ENCODE data around the gene AK9.
"Not testable (repeated sequence)": the region's sequence is repeated elsewhere in the genome, so short reads cannot be mapped to it uniquely, and the experiment has no call there.

DNA sequence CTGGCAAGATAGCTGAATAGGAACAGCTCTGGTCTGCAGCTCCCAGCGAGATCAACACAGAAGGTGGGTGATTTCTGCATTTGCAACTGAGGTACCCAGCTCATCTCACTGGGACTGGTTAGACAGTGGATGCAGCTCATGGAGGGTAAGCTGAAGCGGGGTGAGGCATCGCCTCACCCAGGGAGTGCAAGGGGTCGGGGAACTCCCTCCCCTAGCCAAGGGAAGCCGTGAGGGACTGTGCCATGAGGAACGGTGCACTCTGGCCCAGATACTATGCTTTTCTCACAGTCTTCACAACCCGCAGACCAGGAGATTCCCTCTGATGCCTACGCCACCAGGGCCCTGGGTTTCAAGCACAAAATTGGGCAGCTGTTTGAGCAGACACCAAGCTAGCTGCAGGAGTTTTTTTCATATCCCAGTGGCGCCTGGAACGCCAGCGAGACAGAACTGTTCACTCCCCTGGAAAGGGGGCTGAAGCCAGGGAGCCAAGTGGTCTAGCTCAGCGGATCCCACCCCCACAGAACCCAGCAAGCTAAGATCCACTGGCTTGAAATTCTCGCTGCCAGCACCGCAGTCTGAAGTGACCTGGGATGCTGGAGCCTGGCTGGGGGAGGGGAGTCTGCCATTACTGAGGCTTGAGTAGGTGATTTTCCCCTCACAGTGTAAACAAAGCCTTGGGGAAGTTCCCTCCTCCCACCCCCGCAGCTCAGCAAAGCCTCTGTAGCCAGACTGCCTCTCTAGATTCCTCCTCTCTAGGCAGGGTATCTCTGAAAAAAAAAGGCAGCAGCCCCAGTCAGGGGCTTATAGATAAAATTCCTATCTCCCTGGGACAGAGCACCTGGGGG lies 12.1 kb downstream of the AK9 start:
- TF ChIP-seq, protein P1, sequence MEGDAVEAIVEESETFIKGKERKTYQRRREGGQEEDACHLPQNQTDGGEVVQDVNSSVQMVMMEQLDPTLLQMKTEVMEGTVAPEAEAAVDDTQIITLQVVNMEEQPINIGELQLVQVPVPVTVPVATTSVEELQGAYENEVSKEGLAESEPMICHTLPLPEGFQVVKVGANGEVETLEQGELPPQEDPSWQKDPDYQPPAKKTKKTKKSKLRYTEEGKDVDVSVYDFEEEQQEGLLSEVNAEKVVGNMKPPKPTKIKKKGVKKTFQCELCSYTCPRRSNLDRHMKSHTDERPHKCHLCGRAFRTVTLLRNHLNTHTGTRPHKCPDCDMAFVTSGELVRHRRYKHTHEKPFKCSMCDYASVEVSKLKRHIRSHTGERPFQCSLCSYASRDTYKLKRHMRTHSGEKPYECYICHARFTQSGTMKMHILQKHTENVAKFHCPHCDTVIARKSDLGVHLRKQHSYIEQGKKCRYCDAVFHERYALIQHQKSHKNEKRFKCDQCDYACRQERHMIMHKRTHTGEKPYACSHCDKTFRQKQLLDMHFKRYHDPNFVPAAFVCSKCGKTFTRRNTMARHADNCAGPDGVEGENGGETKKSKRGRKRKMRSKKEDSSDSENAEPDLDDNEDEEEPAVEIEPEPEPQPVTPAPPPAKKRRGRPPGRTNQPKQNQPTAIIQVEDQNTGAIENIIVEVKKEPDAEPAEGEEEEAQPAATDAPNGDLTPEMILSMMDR (IDR thresholded peaks at IDR 0.05): not testable (repeated sequence)
- TF ChIP-seq RCOR1 (IDR thresholded peaks at IDR 0.05; ENCODE audit: low read length); YY1 (IDR thresholded peaks at IDR 0.05; ENCODE audit: low read depth); JUND (IDR thresholded peaks at IDR 0.05); EP300 (IDR thresholded peaks at IDR 0.05; ENCODE audit: borderline replicate concordance in 1 of 2, low read depth in 1 of 2, low read length in 1 of 2); POLR2AphosphoS5 (IDR thresholded peaks at IDR 0.05; ENCODE audit: low read depth, low read length); SMC3 (IDR thresholded peaks at IDR 0.05; ENCODE audit: low read depth, low read length); GABPA (IDR thresholded peaks at IDR 0.05; ENCODE audit: low read depth); FOSL2 (IDR thresholded peaks at IDR 0.05; ENCODE audit: borderline replicate concordance, low read depth); NFIC (IDR thresholded peaks at IDR 0.05; ENCODE audit: borderline replicate concordance); RAD21 (IDR thresholded peaks at IDR 0.05; ENCODE audit: low read length): not testable (repeated sequence)
- TF ChIP-seq, protein P2, sequence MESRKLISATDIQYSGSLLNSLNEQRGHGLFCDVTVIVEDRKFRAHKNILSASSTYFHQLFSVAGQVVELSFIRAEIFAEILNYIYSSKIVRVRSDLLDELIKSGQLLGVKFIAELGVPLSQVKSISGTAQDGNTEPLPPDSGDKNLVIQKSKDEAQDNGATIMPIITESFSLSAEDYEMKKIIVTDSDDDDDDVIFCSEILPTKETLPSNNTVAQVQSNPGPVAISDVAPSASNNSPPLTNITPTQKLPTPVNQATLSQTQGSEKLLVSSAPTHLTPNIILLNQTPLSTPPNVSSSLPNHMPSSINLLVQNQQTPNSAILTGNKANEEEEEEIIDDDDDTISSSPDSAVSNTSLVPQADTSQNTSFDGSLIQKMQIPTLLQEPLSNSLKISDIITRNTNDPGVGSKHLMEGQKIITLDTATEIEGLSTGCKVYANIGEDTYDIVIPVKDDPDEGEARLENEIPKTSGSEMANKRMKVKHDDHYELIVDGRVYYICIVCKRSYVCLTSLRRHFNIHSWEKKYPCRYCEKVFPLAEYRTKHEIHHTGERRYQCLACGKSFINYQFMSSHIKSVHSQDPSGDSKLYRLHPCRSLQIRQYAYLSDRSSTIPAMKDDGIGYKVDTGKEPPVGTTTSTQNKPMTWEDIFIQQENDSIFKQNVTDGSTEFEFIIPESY (IDR thresholded peaks at IDR 0.05; ENCODE audit: borderline replicate concordance, low read depth): not testable (repeated sequence)
- TF ChIP-seq, protein P3, sequence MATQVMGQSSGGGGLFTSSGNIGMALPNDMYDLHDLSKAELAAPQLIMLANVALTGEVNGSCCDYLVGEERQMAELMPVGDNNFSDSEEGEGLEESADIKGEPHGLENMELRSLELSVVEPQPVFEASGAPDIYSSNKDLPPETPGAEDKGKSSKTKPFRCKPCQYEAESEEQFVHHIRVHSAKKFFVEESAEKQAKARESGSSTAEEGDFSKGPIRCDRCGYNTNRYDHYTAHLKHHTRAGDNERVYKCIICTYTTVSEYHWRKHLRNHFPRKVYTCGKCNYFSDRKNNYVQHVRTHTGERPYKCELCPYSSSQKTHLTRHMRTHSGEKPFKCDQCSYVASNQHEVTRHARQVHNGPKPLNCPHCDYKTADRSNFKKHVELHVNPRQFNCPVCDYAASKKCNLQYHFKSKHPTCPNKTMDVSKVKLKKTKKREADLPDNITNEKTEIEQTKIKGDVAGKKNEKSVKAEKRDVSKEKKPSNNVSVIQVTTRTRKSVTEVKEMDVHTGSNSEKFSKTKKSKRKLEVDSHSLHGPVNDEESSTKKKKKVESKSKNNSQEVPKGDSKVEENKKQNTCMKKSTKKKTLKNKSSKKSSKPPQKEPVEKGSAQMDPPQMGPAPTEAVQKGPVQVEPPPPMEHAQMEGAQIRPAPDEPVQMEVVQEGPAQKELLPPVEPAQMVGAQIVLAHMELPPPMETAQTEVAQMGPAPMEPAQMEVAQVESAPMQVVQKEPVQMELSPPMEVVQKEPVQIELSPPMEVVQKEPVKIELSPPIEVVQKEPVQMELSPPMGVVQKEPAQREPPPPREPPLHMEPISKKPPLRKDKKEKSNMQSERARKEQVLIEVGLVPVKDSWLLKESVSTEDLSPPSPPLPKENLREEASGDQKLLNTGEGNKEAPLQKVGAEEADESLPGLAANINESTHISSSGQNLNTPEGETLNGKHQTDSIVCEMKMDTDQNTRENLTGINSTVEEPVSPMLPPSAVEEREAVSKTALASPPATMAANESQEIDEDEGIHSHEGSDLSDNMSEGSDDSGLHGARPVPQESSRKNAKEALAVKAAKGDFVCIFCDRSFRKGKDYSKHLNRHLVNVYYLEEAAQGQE (IDR thresholded peaks at IDR 0.05; ENCODE audit: low read depth, low read length): not testable (repeated sequence)
